Prostate gland (tissue), 2 donors: ENCODE results near the gene DCPS. TPM values are rescaled to one million over a fixed set of nuclear protein-coding genes. Genes with fewer than 3 reads are reported as not detected.
"Not testable (repeated sequence)": the region's sequence is repeated elsewhere in the genome, so short reads cannot be mapped to it uniquely, and the experiment has no call there.

Experiments used
- DNase-seq: peaks from one replicate; pipeline ENCODE4 v3.0.0-alpha.2; 2019; ENCODE audit warnings: low spot score
- H3K27ac ChIP-seq, 2 donors: fragments of 200-600 bp; sonication (generic); 2 replicates each; pipeline ENCODE4 v1.5.1; 2017 to 2019
- H3K27me3 ChIP-seq: fragments of 200-600 bp; sonication (generic); replicated peaks from 2 replicates; pipeline ENCODE4 v1.5.1; 2019; ENCODE audit not compliant: insufficient read depth
- H3K36me3 ChIP-seq, 2 donors: fragments of 200-600 bp; sonication (generic); 1 replicate in 1 of 2; 2 replicates in 1 of 2; pipeline versions ENCODE4 v1.5.1 to v1.8.1; 2017 to 2019
- H3K4me1 ChIP-seq: fragments of 200-600 bp; sonication (generic); replicated peaks from 2 replicates; pipeline ENCODE4 v1.5.1; 2019
- H3K4me3 ChIP-seq, 2 donors: fragments of 200-600 bp; sonication (generic); 2 replicates each; pipeline ENCODE4 v1.5.1; 2017 to 2019
- H3K9me3 ChIP-seq: fragments of 200-600 bp; sonication (generic); 2 replicates; pipeline ENCODE4 v1.5.1; 2017
- POLR2A ChIP-seq: fragments of 450-650 bp; IDR thresholded peaks from one replicate; pipeline ENCODE4 v1.6.1; 2016; ENCODE audit warnings: antibody characterized with exemption, mild to moderate bottlenecking
- POLR2AphosphoS5 ChIP-seq: sonication (generic); formaldehyde crosslinking; IDR thresholded peaks from one replicate; pipeline ENCODE4 v1.6.1; 2017; ENCODE audit warnings: antibody characterized with exemption
- WGBS: methylation state at CpG from one replicate; pipeline ENCODE4 v1.1.5; 2018; 5-methylcytosine and 5-hydroxymethylcytosine counted together
- intact Hi-C: fragments of 100-400 bp; cut with DNase I; formaldehyde crosslinking; loops from one replicate; pipeline ENCODE4 v1.14.2; 2022
- total RNA-seq, 2 donors: library from RNA; depleted of rRNA; stranded (reverse); fragments of >200 nt; gene quantifications; one replicate each; pipeline ENCODE4 v1.1.0, GENCODE V29; 2016
- TF ChIP-seq, protein P1 (sequence below), 4 experiments: fragments of 200-600 bp in 2 of 4; fragments of 450-650 bp in 2 of 4; sonication (generic) in 2 of 4; IDR thresholded peaks; 1 replicate in 3 of 4; 2 replicates in 1 of 4; pipeline ENCODE4 v1.5.1; 2016 to 2019; ENCODE audit warnings: antibody characterized with exemption in 4 of 4, mild to moderate bottlenecking in 2 of 4, moderate library complexity in 2 of 4

DCPS gene
- total RNA-seq, 2 donors from 2014 or later: 12.6 to 17.5 TPM

DNA sequence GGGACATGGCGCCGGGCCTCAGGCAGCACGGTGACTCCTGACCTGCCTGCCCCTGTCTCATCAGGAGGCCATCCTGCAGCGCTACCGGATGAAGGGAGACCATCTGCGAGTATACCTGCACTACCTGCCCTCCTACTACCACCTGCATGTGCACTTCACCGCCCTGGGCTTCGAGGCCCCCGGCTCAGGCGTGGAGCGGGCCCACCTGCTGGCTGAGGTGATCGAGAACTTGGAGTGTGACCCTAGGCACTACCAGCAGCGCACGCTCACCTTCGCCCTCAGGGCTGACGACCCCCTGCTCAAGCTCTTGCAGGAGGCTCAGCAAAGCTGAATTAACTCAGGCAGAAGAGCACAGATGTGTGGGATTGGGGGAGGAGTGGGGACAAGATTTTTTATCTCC is 41.4 kb downstream of the DCPS start:
- intact Hi-C loops: no loop called here
- Histone ChIP-seq H3K4me1 (no peaks in the 10 kb centered on the region), H3K9me3 (no peaks in the 10 kb centered on the region), H3K27ac (peak overlapping the region in 1 of 2 donors; percentile 56), H3K36me3 (no peaks in the 10 kb centered on the region), H3K4me3 (no peak overlapping the region), H3K27me3 (no peaks in the 10 kb centered on the region)
- TF ChIP-seq POLR2AphosphoS5 (no peak), POLR2A (no peak)
- TF ChIP-seq, protein P1, sequence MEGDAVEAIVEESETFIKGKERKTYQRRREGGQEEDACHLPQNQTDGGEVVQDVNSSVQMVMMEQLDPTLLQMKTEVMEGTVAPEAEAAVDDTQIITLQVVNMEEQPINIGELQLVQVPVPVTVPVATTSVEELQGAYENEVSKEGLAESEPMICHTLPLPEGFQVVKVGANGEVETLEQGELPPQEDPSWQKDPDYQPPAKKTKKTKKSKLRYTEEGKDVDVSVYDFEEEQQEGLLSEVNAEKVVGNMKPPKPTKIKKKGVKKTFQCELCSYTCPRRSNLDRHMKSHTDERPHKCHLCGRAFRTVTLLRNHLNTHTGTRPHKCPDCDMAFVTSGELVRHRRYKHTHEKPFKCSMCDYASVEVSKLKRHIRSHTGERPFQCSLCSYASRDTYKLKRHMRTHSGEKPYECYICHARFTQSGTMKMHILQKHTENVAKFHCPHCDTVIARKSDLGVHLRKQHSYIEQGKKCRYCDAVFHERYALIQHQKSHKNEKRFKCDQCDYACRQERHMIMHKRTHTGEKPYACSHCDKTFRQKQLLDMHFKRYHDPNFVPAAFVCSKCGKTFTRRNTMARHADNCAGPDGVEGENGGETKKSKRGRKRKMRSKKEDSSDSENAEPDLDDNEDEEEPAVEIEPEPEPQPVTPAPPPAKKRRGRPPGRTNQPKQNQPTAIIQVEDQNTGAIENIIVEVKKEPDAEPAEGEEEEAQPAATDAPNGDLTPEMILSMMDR (IDR thresholded peaks at IDR 0.05): no peak
- DNase-seq: no peak
- 92% methylated on average over 16 of the region's 16 CpGs for WGBS

DNA sequence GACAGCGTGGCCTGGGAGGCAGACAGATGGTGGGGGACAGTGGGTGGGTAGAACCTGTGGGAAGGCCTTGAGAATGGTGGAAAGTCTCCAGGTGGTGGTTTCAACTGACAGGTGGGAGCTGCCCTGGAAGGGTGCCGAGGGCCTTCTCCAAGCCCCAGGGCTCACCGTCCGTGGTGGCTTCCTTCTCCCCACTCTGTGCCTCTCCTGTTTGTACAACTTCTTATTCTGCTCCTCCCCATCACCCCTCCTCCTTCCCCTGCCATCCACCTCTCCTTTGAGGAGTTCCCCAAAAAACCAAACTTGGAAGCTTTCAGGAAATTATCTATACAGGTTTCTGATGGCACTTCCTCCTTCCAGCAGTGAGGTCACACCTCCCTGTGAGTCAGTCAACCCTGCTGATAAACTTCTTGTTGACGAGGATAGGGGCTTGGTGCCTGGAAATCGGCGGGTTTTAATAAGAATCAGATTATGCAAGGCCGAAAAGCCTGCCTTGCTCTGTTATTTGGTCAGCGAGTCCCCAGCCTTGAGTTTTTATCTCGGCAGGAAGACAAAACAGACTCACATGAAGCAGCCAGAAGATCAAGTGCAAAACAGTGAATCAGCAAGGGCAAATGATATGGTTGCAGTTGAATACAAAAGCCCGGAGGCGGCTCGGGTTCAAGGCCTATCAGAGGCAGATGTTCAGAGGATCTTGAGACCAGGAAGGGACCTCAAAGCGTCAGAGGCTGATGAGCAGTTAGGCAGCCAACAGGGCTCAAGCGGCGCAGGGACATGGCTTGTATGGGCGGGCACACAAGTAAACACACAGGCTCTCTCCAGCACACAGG is 42.1 kb downstream of the DCPS start:
- Histone ChIP-seq H3K27ac (peak overlapping the region; percentile 17 to 56), H3K4me1 (no peaks in the 10 kb centered on the region), H3K27me3 (no peaks in the 10 kb centered on the region), H3K4me3 (no peak overlapping the region), H3K36me3 (no peaks in the 10 kb centered on the region), H3K9me3 (no peaks in the 10 kb centered on the region)
- 51% methylated on average over 17 of the region's 17 CpGs for WGBS
- intact Hi-C loops: no loop called here
- no peak for DNase-seq
- TF ChIP-seq, protein P1 (IDR thresholded peaks at IDR 0.05): no peak
- no peak for TF ChIP-seq POLR2AphosphoS5
- no peak for TF ChIP-seq POLR2A

DNA sequence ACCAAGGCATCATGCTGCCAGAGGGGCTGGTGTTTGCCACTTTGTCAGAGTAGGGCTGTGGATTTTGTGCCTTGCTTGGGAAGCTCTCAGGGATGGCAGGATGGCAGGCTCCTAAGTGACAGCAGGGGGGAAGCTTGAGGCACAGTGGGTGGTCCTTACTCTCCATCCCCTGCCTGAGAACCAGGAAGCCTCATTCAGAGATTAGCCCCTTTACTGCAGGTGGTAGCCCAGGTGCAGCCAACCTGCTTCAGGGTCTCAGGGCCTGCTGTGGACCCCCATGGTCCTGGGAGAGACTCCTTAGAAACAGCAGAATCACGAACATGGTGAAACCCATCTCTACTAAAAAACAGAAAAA is 42.7 kb downstream of the DCPS start:
- H3K9me3 ChIP-seq: no peaks in the 10 kb centered on the region
- WGBS: 82% methylated on average over 1 of the region's 1 CpG
- H3K36me3 ChIP-seq: no peaks in the 10 kb centered on the region
- DNase-seq: no peak
- H3K4me1 ChIP-seq: no peaks in the 10 kb centered on the region
- intact Hi-C loops: no loop called here
- TF ChIP-seq, protein P1 (IDR thresholded peaks at IDR 0.05): no peak
- TF ChIP-seq POLR2A (no peak), POLR2AphosphoS5 (no peak)
- H3K4me3 ChIP-seq: no peak overlapping the region
- no peaks in the 10 kb centered on the region for H3K27me3 ChIP-seq
- peak overlapping the region; percentile 17 to 56 for H3K27ac ChIP-seq

DNA sequence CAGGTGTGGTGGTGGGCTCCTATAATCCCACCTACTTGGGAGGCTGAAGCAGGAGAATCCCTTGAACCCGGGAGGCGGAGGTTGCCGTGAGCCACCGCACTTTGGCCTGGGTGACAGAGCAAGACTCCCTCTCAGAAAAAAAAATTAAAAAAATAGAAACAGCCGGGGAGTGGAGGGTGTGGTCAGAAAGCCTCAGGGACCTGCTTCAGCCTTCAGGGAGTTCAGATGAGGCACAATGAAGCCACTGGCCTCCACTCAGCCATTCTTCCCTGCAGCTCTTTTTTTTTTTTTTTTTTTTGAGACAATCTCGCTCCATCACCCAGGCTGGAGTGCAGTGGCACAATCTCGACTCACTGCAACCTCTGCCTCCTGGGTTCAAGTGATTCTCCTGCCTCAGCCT is 43.1 kb downstream of the DCPS start:
- H3K9me3 ChIP-seq, H3K4me1 ChIP-seq, intact Hi-C loops, H3K4me3 ChIP-seq, H3K36me3 ChIP-seq, H3K27me3 ChIP-seq, DNase-seq: not testable (repeated sequence)
- H3K27ac ChIP-seq: peak overlapping the region; percentile 17 to 56
- WGBS: 86% methylated on average over 7 of the region's 7 CpGs

DNA sequence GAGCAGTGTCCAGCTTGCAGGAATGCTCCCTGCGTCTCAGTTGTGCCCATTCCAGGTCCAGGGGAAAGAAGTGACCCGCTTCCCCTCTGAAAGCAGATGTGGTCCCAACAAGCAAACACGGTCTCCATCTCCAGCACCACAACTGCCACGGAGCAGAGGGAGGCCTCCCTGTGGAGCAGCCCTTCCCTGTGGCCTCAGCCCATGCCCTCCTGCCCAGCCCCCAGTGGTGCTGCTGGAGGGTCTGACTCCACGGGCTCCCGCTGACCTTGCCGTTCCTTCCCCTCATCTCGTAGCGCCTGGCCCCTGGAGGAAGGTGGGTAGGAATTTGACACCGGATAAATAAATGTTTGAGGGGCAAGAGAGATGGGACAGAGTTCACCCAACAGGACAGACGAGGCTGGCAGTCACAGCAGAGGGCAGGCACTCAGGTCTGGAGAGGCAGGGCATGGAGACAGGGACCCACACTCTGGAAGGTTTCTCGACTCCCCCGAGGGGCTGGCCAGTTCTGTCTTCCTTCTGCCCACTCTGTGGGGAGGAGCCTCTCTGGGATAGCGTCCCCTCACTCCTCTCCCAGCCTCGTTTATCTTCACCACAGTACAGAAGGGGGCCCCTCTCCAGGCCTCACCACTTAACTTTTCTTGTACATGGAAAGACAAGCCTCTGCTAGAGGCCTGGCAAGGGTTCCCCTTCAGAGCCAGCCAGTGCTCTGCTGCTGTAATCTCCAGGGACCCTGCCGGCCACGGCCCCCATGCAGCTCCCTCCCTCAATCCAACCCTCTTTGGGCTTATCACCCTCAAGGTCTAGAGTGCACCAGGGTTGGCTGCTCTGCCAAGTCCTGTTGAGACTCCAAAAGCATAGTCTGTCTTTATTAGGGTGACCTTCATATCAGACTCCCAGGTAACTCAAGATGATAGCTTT is 44.1 kb downstream of the DCPS start:
- no peaks in the 10 kb centered on the region for H3K4me1 ChIP-seq

More for the DNA sequence above, 44.1 kb downstream of the DCPS start:
- TF ChIP-seq POLR2AphosphoS5 (no peak), POLR2A (no peak)
- TF ChIP-seq, protein P1 (IDR thresholded peaks at IDR 0.05): no peak
- Histone ChIP-seq H3K4me3 (no peak overlapping the region), H3K27ac (no peak overlapping the region), H3K9me3 (no peaks in the 10 kb centered on the region), H3K27me3 (no peaks in the 10 kb centered on the region), H3K36me3 (no peaks in the 10 kb centered on the region)
- intact Hi-C loops: no loop called here
- WGBS: 68% methylated on average over 17 of the region's 17 CpGs
- no peak for DNase-seq
